DOHH2 (cell line): ENCODE data around the gene GPRC5A.

Experiments
- H3F3A ChIP-seq: fragments of 200-600 bp; sonication (generic), shearing (Covaris generic); 2 replicates; pipeline ENCODE4 v1.6.0; 2016; ENCODE audit warnings: antibody characterized with exemption, mild to moderate bottlenecking; ENCODE audit not compliant: control insufficient read depth, insufficient read depth
- H3K27ac ChIP-seq: fragments of 200-600 bp; sonication (generic); 2 replicates; pipeline ENCODE4 v1.5.1; 2014; ENCODE audit warnings: low read depth, mild to moderate bottlenecking, low read length, moderate library complexity
- H3K27me3 ChIP-seq: fragments of 200-600 bp; sonication (generic); 2 replicates; pipeline ENCODE4 v1.6.1; 2014; ENCODE audit warnings: mild to moderate bottlenecking, low read length, mixed read lengths; ENCODE audit not compliant: control insufficient read depth
- H3K36me3 ChIP-seq: fragments of 200-600 bp; sonication (generic); 2 replicates; pipeline ENCODE4 v1.6.1; 2014; ENCODE audit warnings: mild to moderate bottlenecking, low read length, moderate library complexity, mixed read lengths; ENCODE audit not compliant: control insufficient read depth
- H3K4me1 ChIP-seq: fragments of 200-600 bp; sonication (generic); 2 replicates; pipeline ENCODE4 v1.6.1; 2014; ENCODE audit warnings: mild to moderate bottlenecking, low read length, mixed read lengths; ENCODE audit not compliant: control insufficient read depth
- H3K4me2 ChIP-seq: fragments of 200-600 bp; sonication (generic); 2 replicates; pipeline ENCODE4 v1.6.0; 2014; ENCODE audit warnings: mild to moderate bottlenecking, low read length, moderate library complexity
- H3K4me3 ChIP-seq: fragments of 200-600 bp; sonication (generic); 2 replicates; pipeline ENCODE4 v1.5.1; 2014; ENCODE audit warnings: mild to moderate bottlenecking, low read length, mixed read lengths
- H3K79me2 ChIP-seq: fragments of 200-600 bp; sonication (generic); 2 replicates; pipeline ENCODE4 v1.6.1; 2014; ENCODE audit warnings: mild to moderate bottlenecking, low read length, mixed read lengths; ENCODE audit not compliant: control insufficient read depth
- H3K9me2 ChIP-seq: fragments of 200-600 bp; sonication (generic); replicated peaks from 2 replicates; pipeline ENCODE4 v1.6.1; 2014; ENCODE audit warnings: mild to moderate bottlenecking, low read length, mixed read lengths; ENCODE audit not compliant: control insufficient read depth
- H3K9me3 ChIP-seq: fragments of 200-600 bp; sonication (generic); 2 replicates; pipeline ENCODE4 v1.6.1; 2014; ENCODE audit warnings: antibody characterized with exemption, low read length, mixed read lengths; ENCODE audit not compliant: control insufficient read depth, insufficient read depth
- H4K20me1 ChIP-seq: fragments of 200-600 bp; sonication (generic); 2 replicates; pipeline ENCODE4 v1.6.0; 2014; ENCODE audit warnings: low read depth, mild to moderate bottlenecking, antibody characterized with exemption, low read length, moderate library complexity; ENCODE audit not compliant: control insufficient read depth, insufficient read depth
- EZH2phosphoT487 ChIP-seq: fragments of 200-600 bp; sonication (generic); IDR thresholded peaks from 2 replicates; pipeline ENCODE4 v1.6.1; 2017; ENCODE audit warnings: borderline replicate concordance, mild to moderate bottlenecking, antibody characterized with exemption, low read length, moderate library complexity, mixed read lengths
- TF ChIP-seq, protein P1 (sequence below): fragments of 200-600 bp; sonication (generic); IDR thresholded peaks from one replicate; pipeline ENCODE4 v1.5.1; 2014; ENCODE audit warnings: antibody characterized with exemption, mild to moderate bottlenecking, low read depth, low read length; ENCODE audit not compliant: poor library complexity, severe bottlenecking

GPRC5A gene

DNA sequence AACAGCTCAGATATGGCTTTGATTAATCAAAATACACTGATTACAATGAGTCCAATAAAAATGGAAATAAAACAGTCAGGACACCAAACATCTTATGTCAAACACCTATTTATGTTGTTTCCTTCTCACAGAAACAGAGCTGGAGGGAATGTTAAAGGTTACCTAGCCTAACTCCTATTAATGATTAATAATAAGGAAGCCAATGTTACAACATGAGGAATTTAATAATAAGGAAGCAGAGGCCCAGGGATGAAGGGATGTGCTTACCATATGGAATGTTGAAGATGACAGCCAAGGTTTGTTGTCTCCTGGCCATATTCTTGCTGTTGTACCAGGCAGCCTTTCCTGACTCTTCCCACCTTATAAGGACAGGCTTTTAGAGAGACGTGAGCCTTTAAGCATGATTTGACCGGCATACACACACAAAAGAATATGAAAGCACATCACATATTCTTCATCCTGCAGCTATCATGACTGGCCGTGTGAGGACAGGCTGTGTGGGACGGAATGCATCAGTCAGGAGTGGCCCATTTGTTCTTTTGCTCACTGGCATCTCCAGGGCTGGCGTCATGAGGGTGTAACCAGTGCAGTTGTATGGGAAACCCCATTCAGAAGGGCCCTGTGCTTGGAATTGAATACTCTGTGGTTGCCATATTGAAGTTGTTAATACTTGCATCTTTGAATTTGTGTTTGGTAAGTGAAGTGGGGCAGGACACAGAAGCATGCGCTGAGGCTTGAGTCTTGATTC is 63.7 kb downstream of the GPRC5A start:
- TF ChIP-seq, protein P1, sequence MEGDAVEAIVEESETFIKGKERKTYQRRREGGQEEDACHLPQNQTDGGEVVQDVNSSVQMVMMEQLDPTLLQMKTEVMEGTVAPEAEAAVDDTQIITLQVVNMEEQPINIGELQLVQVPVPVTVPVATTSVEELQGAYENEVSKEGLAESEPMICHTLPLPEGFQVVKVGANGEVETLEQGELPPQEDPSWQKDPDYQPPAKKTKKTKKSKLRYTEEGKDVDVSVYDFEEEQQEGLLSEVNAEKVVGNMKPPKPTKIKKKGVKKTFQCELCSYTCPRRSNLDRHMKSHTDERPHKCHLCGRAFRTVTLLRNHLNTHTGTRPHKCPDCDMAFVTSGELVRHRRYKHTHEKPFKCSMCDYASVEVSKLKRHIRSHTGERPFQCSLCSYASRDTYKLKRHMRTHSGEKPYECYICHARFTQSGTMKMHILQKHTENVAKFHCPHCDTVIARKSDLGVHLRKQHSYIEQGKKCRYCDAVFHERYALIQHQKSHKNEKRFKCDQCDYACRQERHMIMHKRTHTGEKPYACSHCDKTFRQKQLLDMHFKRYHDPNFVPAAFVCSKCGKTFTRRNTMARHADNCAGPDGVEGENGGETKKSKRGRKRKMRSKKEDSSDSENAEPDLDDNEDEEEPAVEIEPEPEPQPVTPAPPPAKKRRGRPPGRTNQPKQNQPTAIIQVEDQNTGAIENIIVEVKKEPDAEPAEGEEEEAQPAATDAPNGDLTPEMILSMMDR: no peak
- TF ChIP-seq EZH2phosphoT487: no peak
- no peak overlapping the region for H3K27ac ChIP-seq
- no peaks in the 10 kb centered on the region for H3K9me3 ChIP-seq
- H3K27me3 ChIP-seq: no peaks in the 10 kb centered on the region
- no peaks in the 10 kb centered on the region for H3K9me2 ChIP-seq
- H3F3A ChIP-seq: no peaks in the 10 kb centered on the region
- H3K4me3 ChIP-seq: no peak overlapping the region
- no peak overlapping the region for H3K4me2 ChIP-seq
- H3K36me3 ChIP-seq: no peaks in the 10 kb centered on the region
- no peaks in the 10 kb centered on the region for H4K20me1 ChIP-seq
- no peaks in the 10 kb centered on the region for H3K4me1 ChIP-seq
- no peaks in the 10 kb centered on the region for H3K79me2 ChIP-seq

DNA sequence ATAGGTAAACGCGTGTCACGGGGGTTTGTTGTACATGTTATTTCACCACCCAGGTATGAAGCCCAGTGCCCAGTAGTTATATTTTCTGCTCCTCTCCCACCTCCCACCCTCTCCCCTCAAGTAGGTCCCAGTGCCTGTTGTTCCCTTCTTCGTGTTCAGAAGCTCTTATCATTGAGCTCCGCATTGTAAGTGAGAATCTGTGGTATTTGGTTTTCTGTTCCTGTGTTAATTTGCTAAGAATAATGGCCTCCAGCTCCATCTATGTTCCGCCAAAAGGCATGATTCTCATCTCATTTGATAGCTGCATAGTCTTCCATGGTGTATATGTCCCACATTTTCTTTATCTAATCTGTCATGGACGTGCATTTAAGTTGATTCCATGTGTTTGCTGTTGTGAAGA is 67.5 kb downstream of the GPRC5A start:
- H3K4me1 ChIP-seq: no peaks in the 10 kb centered on the region
- TF ChIP-seq, protein P1: no peak
- TF ChIP-seq EZH2phosphoT487: no peak

DNA sequence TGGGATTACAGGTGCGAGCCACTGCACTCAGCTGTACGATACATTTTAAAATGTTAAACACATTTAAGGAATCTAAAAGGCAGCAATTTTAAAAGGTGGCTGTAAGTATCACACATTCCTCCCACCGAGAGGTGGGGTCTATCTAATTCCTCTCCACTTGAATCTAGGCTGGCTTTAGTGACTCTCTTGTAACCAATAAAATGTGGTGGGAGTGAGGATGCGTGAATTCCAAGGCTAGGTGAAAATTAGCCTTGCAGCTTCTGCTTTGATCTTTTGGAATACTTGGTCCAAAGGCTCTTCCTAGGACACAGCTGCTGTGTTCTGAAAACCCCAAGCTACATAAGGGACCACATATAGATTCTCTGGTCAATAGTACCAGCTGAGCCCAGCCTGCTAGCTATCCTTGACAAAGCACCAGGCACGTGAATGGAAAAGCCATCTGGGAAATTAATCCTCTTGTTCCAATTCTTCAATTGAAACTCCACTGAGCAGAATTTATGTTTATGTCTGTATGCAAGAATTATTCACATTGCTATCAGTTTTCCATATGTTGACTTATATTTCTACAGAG is 69.4 kb downstream of the GPRC5A start:
- TF ChIP-seq, protein P1: no peak
- no peak for TF ChIP-seq EZH2phosphoT487
- Histone ChIP-seq H3K4me3 (no peak overlapping the region), H3F3A (no peaks in the 10 kb centered on the region), H3K27ac (no peak overlapping the region), H3K36me3 (no peaks in the 10 kb centered on the region), H3K9me2 (no peaks in the 10 kb centered on the region), H3K9me3 (no peaks in the 10 kb centered on the region), H4K20me1 (no peaks in the 10 kb centered on the region), H3K4me1 (no peaks in the 10 kb centered on the region), H3K27me3 (peaks cover 5% of the 10 kb centered on the region; the same call in 1 of the 2 replicates), H3K79me2 (no peaks in the 10 kb centered on the region), H3K4me2 (no peak overlapping the region)

More for the DNA sequence above, 67.5 kb downstream of the GPRC5A start:
- no peaks in the 10 kb centered on the region for H4K20me1 ChIP-seq
- no peaks in the 10 kb centered on the region for H3K9me2 ChIP-seq
- H3K27me3 ChIP-seq: peaks cover 5% of the 10 kb centered on the region; the same call in 1 of the 2 replicates
- no peaks in the 10 kb centered on the region for H3F3A ChIP-seq
- H3K79me2 ChIP-seq: no peaks in the 10 kb centered on the region
- no peaks in the 10 kb centered on the region for H3K36me3 ChIP-seq
- H3K9me3 ChIP-seq: no peaks in the 10 kb centered on the region
- no peak overlapping the region for H3K27ac ChIP-seq
- H3K4me3 ChIP-seq: no peak overlapping the region
- H3K4me2 ChIP-seq: no peak overlapping the region
